ENCODE measurements around the gene FRAS1.

The FRAS1 gene

GRCh38 chr4:78527555-78527954 lies 470.4 kb downstream of the FRAS1 start:
- Histone ChIP-seq H3K9me3 (ENCODE audit: control insufficient read depth, insufficient read depth, low read length) (no peaks in the 10 kb centered on the region; the same call in 1 of the 2 replicates), H3K27ac (ENCODE audit: low read length) (no peak overlapping the region), H3K27me3 (ENCODE audit: control insufficient read depth, insufficient read depth, low read length) (no peaks in the 10 kb centered on the region), H3K36me3 (ENCODE audit: control insufficient read depth, insufficient read depth, low read length) (peaks cover 10% of the 10 kb centered on the region; the same call in 1 of the 2 replicates), H3K4me3 (ENCODE audit: low read length) (no peak overlapping the region), H3K4me1 (ENCODE audit: control insufficient read depth, insufficient read depth, low read length) (no peaks in the 10 kb centered on the region)
- no CpG with 5 or more reads among the region's 4 CpGs for WGBS (ENCODE audit: insufficient coverage, insufficient read length)
- DNase-seq (ENCODE audit: low read depth, low spot score): no peak

GRCh38 chr4:78528327-78528726 lies 471.2 kb downstream of the FRAS1 start:
- Histone ChIP-seq H3K27ac (ENCODE audit: low read length) (no peak overlapping the region), H3K4me1 (ENCODE audit: control insufficient read depth, insufficient read depth, low read length) (no peaks in the 10 kb centered on the region), H3K9me3 (ENCODE audit: control insufficient read depth, insufficient read depth, low read length) (no peaks in the 10 kb centered on the region; the same call in 1 of the 2 replicates), H3K27me3 (ENCODE audit: control insufficient read depth, insufficient read depth, low read length) (no peaks in the 10 kb centered on the region), H3K4me3 (ENCODE audit: low read length) (no peak overlapping the region), H3K36me3 (ENCODE audit: control insufficient read depth, insufficient read depth, low read length) (peaks cover 10% of the 10 kb centered on the region; the same call in 1 of the 2 replicates)
- WGBS (ENCODE audit: insufficient coverage, insufficient read length): no CpG with 5 or more reads among the region's 3 CpGs
- no peak for DNase-seq (ENCODE audit: low read depth, low spot score)

GRCh38 chr4:78529569-78530209 lies 472.6 kb downstream of the FRAS1 start:
- H3K27ac ChIP-seq (ENCODE audit: low read length): no peak overlapping the region
- H3K36me3 ChIP-seq (ENCODE audit: control insufficient read depth, insufficient read depth, low read length): peaks cover 11% of the 10 kb centered on the region; the same call in 1 of the 2 replicates
- WGBS (ENCODE audit: insufficient coverage, insufficient read length): no CpG with 5 or more reads among the region's 2 CpGs

GRCh38 chr4:78532046-78532445 lies 474.9 kb downstream of the FRAS1 start:
- Histone ChIP-seq H3K36me3 (ENCODE audit: control insufficient read depth, insufficient read depth, low read length) (peaks cover 10% of the 10 kb centered on the region; the same call in 1 of the 2 replicates), H3K27ac (ENCODE audit: low read length) (no peak overlapping the region), H3K27me3 (ENCODE audit: control insufficient read depth, insufficient read depth, low read length) (no peaks in the 10 kb centered on the region), H3K4me3 (ENCODE audit: low read length) (no peak overlapping the region), H3K9me3 (ENCODE audit: control insufficient read depth, insufficient read depth, low read length) (no peaks in the 10 kb centered on the region), H3K4me1 (ENCODE audit: control insufficient read depth, insufficient read depth, low read length) (no peaks in the 10 kb centered on the region)
- WGBS (ENCODE audit: insufficient coverage, insufficient read length): no CpG with 5 or more reads among the region's 1 CpG
- DNase-seq (ENCODE audit: low read depth, low spot score): no peak

More at GRCh38 chr4:78529569-78530209, 472.6 kb downstream of the FRAS1 start:
- Histone ChIP-seq H3K27me3 (ENCODE audit: control insufficient read depth, insufficient read depth, low read length) (no peaks in the 10 kb centered on the region), H3K4me3 (ENCODE audit: low read length) (no peak overlapping the region), H3K4me1 (ENCODE audit: control insufficient read depth, insufficient read depth, low read length) (no peaks in the 10 kb centered on the region), H3K9me3 (ENCODE audit: control insufficient read depth, insufficient read depth, low read length) (no peaks in the 10 kb centered on the region; the same call in 1 of the 2 replicates)
- DNase-seq (ENCODE audit: low read depth, low spot score): no peak

- Histone ChIP-seq H3K9me3 (ENCODE audit: control insufficient read depth, insufficient read depth, low read length) (no peaks in the 10 kb centered on the region), H3K36me3 (ENCODE audit: control insufficient read depth, insufficient read depth, low read length) (peaks cover 7% of the 10 kb centered on the region; the same call in 1 of the 2 replicates), H3K27me3 (ENCODE audit: control insufficient read depth, insufficient read depth, low read length) (no peaks in the 10 kb centered on the region), H3K27ac (ENCODE audit: low read length) (no peak overlapping the region), H3K4me3 (ENCODE audit: low read length) (no peak overlapping the region), H3K4me1 (ENCODE audit: control insufficient read depth, insufficient read depth, low read length) (no peaks in the 10 kb centered on the region)
- DNase-seq (ENCODE audit: low read depth, low spot score): no peak
- WGBS (ENCODE audit: insufficient coverage, insufficient read length): no CpG with 5 or more reads among the region's 5 CpGs
Observed at GRCh38 chr4:78533854-78534253, 476.7 kb downstream of the FRAS1 start.

DNA sequence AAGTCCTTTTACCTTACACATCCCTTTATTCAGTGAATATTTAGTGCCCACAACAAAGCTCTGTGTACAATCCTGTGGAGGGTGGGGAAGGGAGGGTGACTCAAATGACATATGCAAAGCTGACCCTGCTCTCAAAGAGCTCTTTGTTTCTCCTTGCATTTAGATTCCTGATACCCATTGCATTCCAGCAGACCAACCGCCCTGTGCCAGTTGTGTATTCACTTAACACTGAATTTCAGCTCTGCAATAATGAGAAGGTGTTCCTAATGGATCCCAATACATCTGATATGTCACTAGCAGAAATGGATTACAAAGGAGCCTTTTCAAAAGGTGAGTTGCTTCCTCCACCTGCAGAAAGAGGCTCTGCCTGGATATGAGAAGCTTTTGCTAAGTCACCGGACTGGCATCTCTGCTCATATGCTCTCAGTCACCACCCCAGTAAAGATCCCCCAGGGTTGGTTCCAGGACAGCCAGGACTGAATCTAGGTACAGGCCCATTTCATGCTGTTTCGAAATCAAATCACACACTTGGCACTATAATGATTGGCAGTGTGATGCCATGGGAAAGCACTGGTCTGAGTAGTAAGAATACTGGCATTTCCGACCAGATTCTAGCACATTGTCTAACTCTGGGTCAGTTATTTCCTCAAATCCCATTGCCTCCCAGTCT lies 477.3 kb downstream of the FRAS1 start:
- peaks cover 9% of the 10 kb centered on the region; the same call in 1 of the 2 replicates for H3K36me3 ChIP-seq (ENCODE audit: control insufficient read depth, insufficient read depth, low read length)
- H3K4me3 ChIP-seq (ENCODE audit: low read length): no peak overlapping the region
- no peak overlapping the region for H3K27ac ChIP-seq (ENCODE audit: low read length)
- no peaks in the 10 kb centered on the region for H3K27me3 ChIP-seq (ENCODE audit: control insufficient read depth, insufficient read depth, low read length)
- no peaks in the 10 kb centered on the region for H3K9me3 ChIP-seq (ENCODE audit: control insufficient read depth, insufficient read depth, low read length)
- WGBS (ENCODE audit: insufficient coverage, insufficient read length): no CpG with 5 or more reads among the region's 4 CpGs
- H3K4me1 ChIP-seq (ENCODE audit: control insufficient read depth, insufficient read depth, low read length): no peaks in the 10 kb centered on the region
- no peak for DNase-seq (ENCODE audit: low read depth, low spot score)

DNA sequence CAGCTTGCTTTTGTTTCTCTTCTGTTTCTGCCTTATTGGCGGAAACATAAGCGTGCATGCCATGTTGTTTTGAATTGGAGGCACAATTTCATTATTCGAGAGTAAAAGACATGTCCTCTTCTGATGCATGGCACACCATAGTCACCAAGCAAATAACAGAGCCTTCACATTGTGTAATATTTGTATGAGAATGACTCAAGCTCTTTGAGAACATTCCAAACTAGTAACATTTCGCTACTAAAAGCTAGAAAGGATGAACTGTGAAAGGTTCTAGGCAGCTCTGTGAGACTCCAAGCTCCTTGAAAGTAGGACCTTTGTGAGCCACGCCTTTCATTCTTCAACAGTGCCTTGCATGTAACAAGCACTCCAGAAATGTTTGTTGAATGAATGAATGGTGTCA lies 485.2 kb downstream of the FRAS1 start:
- no peaks in the 10 kb centered on the region for H3K9me3 ChIP-seq (ENCODE audit: control insufficient read depth, insufficient read depth, low read length)
- no peak overlapping the region for H3K4me3 ChIP-seq (ENCODE audit: low read length)
- H3K36me3 ChIP-seq (ENCODE audit: control insufficient read depth, insufficient read depth, low read length): peaks cover 15% of the 10 kb centered on the region; the same call in 1 of the 2 replicates
- no CpG with 5 or more reads among the region's 5 CpGs for WGBS (ENCODE audit: insufficient coverage, insufficient read length)
- DNase-seq (ENCODE audit: low read depth, low spot score): no peak
- H3K4me1 ChIP-seq (ENCODE audit: control insufficient read depth, insufficient read depth, low read length): no peaks in the 10 kb centered on the region
- H3K27ac ChIP-seq (ENCODE audit: low read length): no peak overlapping the region
- H3K27me3 ChIP-seq (ENCODE audit: control insufficient read depth, insufficient read depth, low read length): no peaks in the 10 kb centered on the region

DNA sequence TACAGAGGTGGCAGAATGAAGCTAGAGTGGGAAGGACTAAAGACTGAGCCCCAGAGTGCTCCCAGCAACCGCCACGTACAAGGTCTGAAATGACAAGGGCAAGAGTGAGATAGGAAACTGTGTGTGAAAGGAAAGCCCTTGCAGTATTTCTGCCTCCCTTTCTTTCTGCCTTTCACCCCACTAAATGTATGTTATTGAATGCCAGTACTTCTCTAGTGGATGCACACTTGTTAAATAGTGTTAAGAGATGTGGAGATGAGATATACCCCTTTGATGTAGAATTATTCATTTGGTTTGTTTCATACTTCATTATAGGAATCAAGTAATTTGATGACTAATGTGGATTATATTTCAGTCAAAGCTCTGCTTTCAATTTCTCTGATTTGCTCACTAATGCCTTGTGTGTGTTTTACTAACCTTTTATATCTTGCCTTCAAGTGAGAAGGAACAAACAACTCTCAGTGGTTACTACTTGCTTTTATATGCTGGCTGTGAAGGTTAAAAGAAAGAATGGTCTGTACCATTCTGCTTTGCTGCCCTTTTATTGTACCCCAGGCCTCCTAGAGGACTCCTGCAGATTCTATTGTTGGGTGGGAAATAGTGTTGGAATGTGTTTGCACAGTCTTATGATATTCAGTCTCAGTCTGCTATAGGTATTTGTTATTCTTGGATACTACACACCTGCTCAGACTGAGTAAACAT lies 486.5 kb downstream of the FRAS1 start:
- no peak overlapping the region for H3K27ac ChIP-seq (ENCODE audit: low read length)
- DNase-seq (ENCODE audit: low read depth, low spot score): no peak
- no CpG with 5 or more reads among the region's 2 CpGs for WGBS (ENCODE audit: insufficient coverage, insufficient read length)

GRCh38 chr4:78544678-78545077 lies 487.6 kb downstream of the FRAS1 start:
- no peak overlapping the region for H3K27ac ChIP-seq (ENCODE audit: low read length)
- no CpG with 5 or more reads among the region's 2 CpGs for WGBS (ENCODE audit: insufficient coverage, insufficient read length)
- no peaks in the 10 kb centered on the region for H3K27me3 ChIP-seq (ENCODE audit: control insufficient read depth, insufficient read depth, low read length)
- H3K4me1 ChIP-seq (ENCODE audit: control insufficient read depth, insufficient read depth, low read length): no peaks in the 10 kb centered on the region; the same call in 1 of the 2 replicates
- H3K9me3 ChIP-seq (ENCODE audit: control insufficient read depth, insufficient read depth, low read length): no peaks in the 10 kb centered on the region
- H3K4me3 ChIP-seq (ENCODE audit: low read length): no peak overlapping the region
- no peak for DNase-seq (ENCODE audit: low read depth, low spot score)
- H3K36me3 ChIP-seq (ENCODE audit: control insufficient read depth, insufficient read depth, low read length): peaks cover 13% of the 10 kb centered on the region; the same call in 1 of the 2 replicates

More for the DNA sequence above, 486.5 kb downstream of the FRAS1 start:
- peaks cover 15% of the 10 kb centered on the region; the same call in 1 of the 2 replicates for H3K36me3 ChIP-seq (ENCODE audit: control insufficient read depth, insufficient read depth, low read length)
- no peak overlapping the region for H3K4me3 ChIP-seq (ENCODE audit: low read length)
- H3K4me1 ChIP-seq (ENCODE audit: control insufficient read depth, insufficient read depth, low read length): no peaks in the 10 kb centered on the region
- no peaks in the 10 kb centered on the region for H3K27me3 ChIP-seq (ENCODE audit: control insufficient read depth, insufficient read depth, low read length)
- H3K9me3 ChIP-seq (ENCODE audit: control insufficient read depth, insufficient read depth, low read length): no peaks in the 10 kb centered on the region
